Spleen (tissue), 11 donors: ENCODE measurements around the gene PLPP7. TPM values are rescaled to one million over a fixed set of nuclear protein-coding genes. Genes with fewer than 3 reads are reported as not detected.

Experiments used
- DNase-seq: peaks from one replicate; pipeline ENCODE4 v3.0.0-alpha.2; 2020
- H3K27ac ChIP-seq, 8 donors: fragments of 200-600 bp; sonication (generic) in 7 of 8; 1 replicate in 4 of 8; 2 replicates in 4 of 8; pipeline versions ENCODE4 v1.5.0 to v1.8.0; 2016 to 2021; ENCODE audit warnings: inconsistent platforms in 4 of 8, mild to moderate bottlenecking in 4 of 8, moderate library complexity in 1 of 8
- H3K27me3 ChIP-seq, 7 donors: fragments of 200-600 bp; sonication (generic) in 6 of 7; replicated peaks in 1 of 7; 1 replicate in 4 of 7; 2 replicates in 3 of 7; pipeline versions ENCODE4 v1.5.0 to v1.8.0; 2016 to 2021; ENCODE audit warnings: inconsistent platforms in 3 of 7, mild to moderate bottlenecking in 1 of 7
- H3K36me3 ChIP-seq, 6 donors: fragments of 200-600 bp; sonication (generic) in 5 of 6; 1 replicate in 4 of 6; 2 replicates in 2 of 6; pipeline versions ENCODE4 v1.5.0 to v1.8.0; 2016 to 2021; ENCODE audit warnings: inconsistent platforms in 2 of 6
- H3K4me1 ChIP-seq, 6 donors: fragments of 200-600 bp; sonication (generic) in 5 of 6; 1 replicate in 3 of 6; 2 replicates in 3 of 6; pipeline versions ENCODE4 v1.5.0 to v1.8.0; 2016 to 2021; ENCODE audit warnings: inconsistent platforms in 3 of 6
- H3K4me3 ChIP-seq, 8 donors: fragments of 200-600 bp; sonication (generic) in 7 of 8; 1 replicate in 4 of 8; 2 replicates in 4 of 8; pipeline versions ENCODE4 v1.5.0 to v1.8.0; 2016 to 2021; ENCODE audit warnings: inconsistent platforms in 4 of 8, mild to moderate bottlenecking in 4 of 8, moderate library complexity in 2 of 8
- H3K9me3 ChIP-seq, 8 donors: fragments of 200-600 bp; sonication (generic) in 7 of 8; 1 replicate in 4 of 8; 2 replicates in 4 of 8; pipeline versions ENCODE4 v1.5.0 to v1.8.0; 2016 to 2021; ENCODE audit warnings: inconsistent platforms in 4 of 8
- CTCF ChIP-seq, 11 experiments: fragments of 200-600 bp in 7 of 11; fragments of 450-650 bp in 4 of 11; sonication (generic) in 4 of 11; IDR thresholded peaks in 8 of 11; conservative IDR thresholded peaks in 3 of 11; 1 replicate in 7 of 11; 2 replicates in 4 of 11; pipeline versions ENCODE4 v1.4.0 to v1.8.0; 2016 to 2021; ENCODE audit warnings: antibody characterized with exemption in 11 of 11, inconsistent platforms in 4 of 11, mild to moderate bottlenecking in 1 of 11
- POLR2A ChIP-seq, 3 donors: fragments of 450-650 bp; IDR thresholded peaks; one replicate each; pipeline ENCODE4 v1.5.1; 2017; ENCODE audit warnings: antibody characterized with exemption in 3 of 3, mild to moderate bottlenecking in 1 of 3
- POLR2AphosphoS5 ChIP-seq, 3 donors: sonication (generic); formaldehyde crosslinking; IDR thresholded peaks; one replicate each; pipeline ENCODE4 v1.5.1; 2017; ENCODE audit warnings: antibody characterized with exemption in 3 of 3
- WGBS, 5 donors: extraction: QIAGEN DNeasy Blood & Tissue Kit in 3 of 5; methylation state at CpG; one replicate each; pipeline versions ENCODE4 v1.1.5 to v1.1.7; 2013 to 2018; 5-methylcytosine and 5-hydroxymethylcytosine counted together
- intact Hi-C: fragments of 100-400 bp; cut with DNase I; formaldehyde crosslinking; loops from one replicate; pipeline ENCODE4 v1.15.0; 2023; ENCODE audit warnings: low total_unique reads
- polyA plus RNA-seq, 3 donors: library from polyadenylated mRNA; stranded (reverse); fragments of 200-250 nt; gene quantifications; one replicate each; pipeline ENCODE4 v1.2.1, GENCODE V29; 2013
- total RNA-seq, 7 donors: library from RNA; depleted of rRNA in 3 of 7; stranded (reverse); fragments of >200 nt in 3 of 7; fragmentation: NEBNext Ultra II Directional in 4 of 7; extraction: Animal tissue kit (Norgen Biotek cat#: 25700) in 4 of 7; gene quantifications; one replicate each; pipeline versions ENCODE4 v1.1.0 to v1.2.1, GENCODE V29; 2016 to 2021
- donor health status: healthy with polysubstance abuse.
- donor health status: DM: no; HTN: no; CAD: no; lungs with moderate emphysema.
- donor health status: DM: no; HTN: no; CAD: no.
- donor health status: Bipolar disorder and iron deficiency.
- donor health status: healthy.
- donor health status: DM: no; HTN: no; CAD: no.
- donor health status: DM: yes; HTN: yes; CAD: no.

The PLPP7 gene
- total and polyA plus RNA-seq, 10 donors: 1.1 to 3.8 (median 2.7) TPM

DNA sequence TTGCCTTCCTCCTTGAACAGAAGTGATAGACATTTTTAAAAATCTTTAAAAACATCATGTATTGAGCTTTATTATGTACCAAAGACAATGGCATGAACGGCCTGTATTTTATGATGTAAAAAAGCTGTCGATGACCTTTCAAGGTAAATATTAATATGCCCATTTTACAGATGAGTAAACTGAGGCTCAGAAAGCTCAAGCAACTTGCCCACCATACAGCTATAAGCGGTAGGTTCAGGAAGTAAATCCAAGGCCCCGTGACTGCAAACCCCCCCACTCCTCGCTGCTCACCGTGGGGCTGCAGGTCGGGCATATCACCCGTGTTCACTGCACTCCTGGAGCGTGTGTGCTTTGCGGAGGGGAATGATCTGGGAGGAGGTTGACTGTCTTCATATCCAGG is 3.4 kb downstream of the PLPP7 start:
- H3K27ac ChIP-seq: no peak overlapping the region
- H3K36me3 ChIP-seq: no peaks in the 10 kb centered on the region
- no peak for TF ChIP-seq POLR2A (IDR thresholded peaks at IDR 0.05)
- no peak for TF ChIP-seq POLR2AphosphoS5 (IDR thresholded peaks at IDR 0.05)
- TF ChIP-seq CTCF (IDR thresholded peaks at IDR 0.05 in 8 of 11, conservative IDR thresholded peaks at IDR 0.05 in 3 of 11): no peak
- H3K4me1 ChIP-seq: peaks cover 0 to 19% (median 6%) of the 10 kb centered on the region in 6 donors
- 92 to 96% (median 95%) methylated on average over 10 of the region's 10 CpGs for WGBS, 5 donors
- intact Hi-C loops: no loop called here
- H3K9me3 ChIP-seq: no peaks in the 10 kb centered on the region
- H3K4me3 ChIP-seq: no peak overlapping the region
- no peaks in the 10 kb centered on the region for H3K27me3 ChIP-seq
- no peak for DNase-seq

GRCh38 chr9:131296460-131296859 is 6.9 kb downstream of the PLPP7 start:
- Histone ChIP-seq H3K4me1 (no peaks in the 10 kb centered on the region), H3K27ac (no peak overlapping the region), H3K27me3 (no peaks in the 10 kb centered on the region), H3K9me3 (no peaks in the 10 kb centered on the region), H3K36me3 (no peaks in the 10 kb centered on the region), H3K4me3 (no peak overlapping the region)
- TF ChIP-seq CTCF (IDR thresholded peaks at IDR 0.05 in 8 of 11, conservative IDR thresholded peaks at IDR 0.05 in 3 of 11) (no peak), POLR2A (IDR thresholded peaks at IDR 0.05) (no peak)
- intact Hi-C loops: no loop called here
- no peak for DNase-seq
- 85 to 90% (median 86%) methylated on average over 9 of the region's 9 CpGs for WGBS, 5 donors

DNA sequence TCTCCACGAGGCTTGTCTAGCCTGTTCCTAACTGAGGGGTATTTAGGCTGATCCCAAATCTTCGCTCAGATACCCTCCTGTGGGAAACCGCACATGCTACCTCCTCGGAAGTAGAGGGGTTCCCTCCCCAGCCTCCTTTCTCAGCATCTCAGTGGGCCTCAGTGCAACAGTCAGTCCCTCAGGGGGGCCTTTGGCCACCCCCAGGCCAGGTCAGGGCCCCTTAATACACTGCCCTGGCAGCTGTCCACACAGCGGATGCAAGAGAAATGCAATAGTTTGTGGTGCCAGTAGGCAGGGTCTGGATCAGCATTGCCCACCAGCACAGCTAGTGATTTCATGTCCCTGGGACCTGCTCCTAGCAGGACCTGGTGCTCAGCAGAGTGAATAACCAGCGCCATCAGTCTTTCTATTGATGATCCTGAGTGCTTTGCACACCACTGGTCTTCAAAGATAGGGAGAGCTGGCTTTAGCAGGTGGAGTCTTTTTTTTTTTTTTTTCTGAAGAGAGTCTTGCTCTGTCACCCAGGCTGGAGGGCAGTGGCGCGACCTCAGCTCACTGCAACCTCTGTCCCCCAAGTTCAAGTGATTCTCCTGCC is 7.5 kb downstream of the PLPP7 start:
- DNase-seq: no peak
- Histone ChIP-seq H3K27ac (no peak overlapping the region), H3K27me3 (no peaks in the 10 kb centered on the region), H3K4me3 (no peak overlapping the region), H3K9me3 (no peaks in the 10 kb centered on the region), H3K4me1 (no peaks in the 10 kb centered on the region), H3K36me3 (no peaks in the 10 kb centered on the region)
- WGBS, 5 donors: 85 to 93% (median 89%) methylated on average over 7 to 8 of the region's 8 CpGs
- TF ChIP-seq POLR2AphosphoS5 (IDR thresholded peaks at IDR 0.05): no peak
- no peak for TF ChIP-seq POLR2A (IDR thresholded peaks at IDR 0.05)
- no peak for TF ChIP-seq CTCF (IDR thresholded peaks at IDR 0.05 in 8 of 11, conservative IDR thresholded peaks at IDR 0.05 in 3 of 11)
- intact Hi-C loops: no loop called here

DNA sequence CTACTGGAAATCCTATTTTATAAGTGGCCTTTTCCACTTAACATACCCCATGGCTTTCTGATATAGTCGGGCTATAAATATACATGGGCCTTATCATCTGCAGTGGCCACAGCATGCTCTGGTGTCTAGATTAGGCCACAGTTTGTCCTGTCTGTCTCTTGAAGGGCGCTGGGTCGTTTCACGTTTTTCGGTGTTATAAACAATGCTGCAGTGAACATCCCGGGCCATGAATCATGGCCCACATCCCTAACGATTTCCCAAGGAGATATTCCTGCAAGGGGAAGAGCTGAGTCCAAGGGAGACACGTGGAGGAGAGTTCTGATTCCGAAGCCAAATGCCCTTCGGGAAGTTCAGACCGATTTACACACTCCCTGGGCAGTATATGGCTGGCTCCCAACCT is 8.4 kb downstream of the PLPP7 start:
- intact Hi-C loops: no loop called here
- no peak for DNase-seq
- H3K36me3 ChIP-seq: no peaks in the 10 kb centered on the region
- no peak overlapping the region for H3K27ac ChIP-seq
- WGBS, 5 donors: 68 to 88% (median 80%) methylated on average over 11 of the region's 11 CpGs
- TF ChIP-seq POLR2A (IDR thresholded peaks at IDR 0.05) (no peak), POLR2AphosphoS5 (IDR thresholded peaks at IDR 0.05) (no peak), CTCF (IDR thresholded peaks at IDR 0.05 in 8 of 11, conservative IDR thresholded peaks at IDR 0.05 in 3 of 11) (no peak)
- H3K4me3 ChIP-seq: no peak overlapping the region
- no peaks in the 10 kb centered on the region for H3K9me3 ChIP-seq
- H3K4me1 ChIP-seq: peaks cover 0 to 4% (median 0%) of the 10 kb centered on the region in 6 donors
- H3K27me3 ChIP-seq: no peaks in the 10 kb centered on the region
